Nephron progenitor cell (in vitro differentiated cells): ENCODE results near the gene MINDY4.
A peak's percentile ranks its signal among the peaks of the same experiment; 100 is the strongest.

Experiments
- DNase-seq: peaks from one replicate; pipeline ENCODE4 v3.0.0; 2021
- H3K27ac Mint-ChIP-seq: 2 replicates; pipeline ENCODE4 v1.8.0; 2021; ENCODE audit warnings: mild to moderate bottlenecking, moderate library complexity, mixed read lengths
- H3K27me3 Mint-ChIP-seq: 2 replicates; pipeline ENCODE4 v1.8.0; 2021; ENCODE audit warnings: mild to moderate bottlenecking, low read depth, mixed read lengths; ENCODE audit not compliant: poor library complexity
- H3K36me3 Mint-ChIP-seq: 2 replicates; pipeline ENCODE4 v1.8.0; 2021; ENCODE audit warnings: low read depth, mixed read lengths
- H3K4me1 Mint-ChIP-seq: 2 replicates; pipeline ENCODE4 v1.8.0; 2021; ENCODE audit warnings: mixed read lengths
- H3K4me3 Mint-ChIP-seq: 2 replicates; pipeline ENCODE4 v1.8.0; 2021; ENCODE audit warnings: mild to moderate bottlenecking, moderate library complexity, mixed read lengths
- H3K9me3 Mint-ChIP-seq: 2 replicates; pipeline ENCODE4 v1.8.0; 2021; ENCODE audit warnings: mild to moderate bottlenecking, moderate library complexity, mixed read lengths
- CTCF ChIP-seq: fragments of 200-600 bp; sonication (generic); IDR thresholded peaks from 2 replicates; pipeline ENCODE4 v1.5.0; 2021; ENCODE audit warnings: antibody characterized with exemption

MINDY4 gene

DNA sequence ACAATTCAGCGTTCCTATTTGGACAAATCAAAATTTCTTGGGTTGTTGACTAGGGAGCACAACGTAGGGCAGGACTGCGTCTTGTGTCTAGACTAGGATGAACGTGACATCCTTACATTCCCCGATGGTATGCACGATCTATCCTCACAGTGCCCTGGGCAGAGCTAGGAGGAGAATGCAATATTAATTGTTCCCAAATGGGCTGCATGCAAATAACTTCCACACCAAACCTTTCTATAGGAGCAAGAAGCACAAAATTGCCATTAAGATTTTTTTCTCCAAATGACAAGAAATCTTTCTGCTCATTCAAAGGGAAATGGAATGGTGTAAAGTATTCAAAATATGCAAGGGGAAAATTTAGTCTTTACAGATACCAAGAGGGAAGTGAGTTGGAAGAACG lies 119.0 kb downstream of the MINDY4 start:
- no peak overlapping the region for H3K27ac Mint-ChIP-seq
- H3K4me3 Mint-ChIP-seq, result no peak overlapping the region
- TF ChIP-seq CTCF, result no peak
- DNase-seq, result no peak
- peaks cover 63% of the 10 kb centered on the region for H3K4me1 Mint-ChIP-seq
- peaks cover 3% of the 10 kb centered on the region for H3K27me3 Mint-ChIP-seq
- H3K9me3 Mint-ChIP-seq, result peaks cover 9% of the 10 kb centered on the region
- peaks cover 10% of the 10 kb centered on the region for H3K36me3 Mint-ChIP-seq

DNA sequence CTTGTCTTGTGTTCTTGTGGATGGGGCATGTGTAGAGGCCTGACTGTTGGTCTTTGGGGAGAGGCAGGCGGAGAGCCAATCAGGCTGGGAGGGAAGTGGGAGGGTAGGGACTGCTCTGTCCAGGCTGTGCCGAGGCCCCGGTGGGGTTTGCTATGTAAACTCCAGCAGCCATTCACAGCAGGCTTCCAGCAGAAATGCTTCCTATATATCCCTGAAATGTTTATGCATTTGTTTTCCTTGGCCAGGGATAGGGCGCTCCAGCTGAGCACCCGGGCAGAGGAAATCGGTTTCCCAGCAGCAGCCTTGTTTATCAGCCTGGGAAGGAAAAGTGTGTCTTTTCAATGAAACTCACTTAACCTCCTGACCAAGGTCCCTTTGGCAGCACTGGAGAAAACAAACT lies 122.1 kb downstream of the MINDY4 start:
- Mint-ChIP-seq H3K27me3 (peaks cover 3% of the 10 kb centered on the region), H3K36me3 (peaks cover 10% of the 10 kb centered on the region), H3K4me3 (no peak overlapping the region), H3K9me3 (peaks cover 9% of the 10 kb centered on the region), H3K27ac (no peak overlapping the region), H3K4me1 (peaks cover 63% of the 10 kb centered on the region)
- no peak for DNase-seq
- no peak for TF ChIP-seq CTCF

DNA sequence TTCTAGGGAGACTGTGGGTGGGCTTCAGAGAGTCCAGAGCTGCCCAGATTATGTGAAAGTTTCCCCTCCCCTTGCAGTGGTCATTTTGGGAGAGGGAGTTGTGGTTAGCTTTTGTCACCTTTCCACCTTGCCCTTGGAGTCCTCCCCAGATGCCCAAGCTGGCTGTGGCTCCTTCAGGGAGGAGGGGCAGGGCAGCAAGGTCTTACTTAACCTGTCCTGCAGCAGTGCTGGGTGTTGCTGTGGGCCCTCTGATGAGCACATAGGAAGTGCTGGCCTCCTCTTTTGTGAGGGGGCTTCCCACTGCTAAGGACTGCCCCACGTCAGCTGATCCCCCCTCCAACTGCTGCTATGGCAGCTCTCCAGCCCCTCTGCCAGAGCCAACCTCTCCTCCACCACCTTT lies 122.8 kb downstream of the MINDY4 start:
- Mint-ChIP-seq H3K36me3 (peaks cover 10% of the 10 kb centered on the region), H3K27ac (peak overlapping the region; percentile 7), H3K9me3 (peaks cover 9% of the 10 kb centered on the region), H3K4me1 (peaks cover 56% of the 10 kb centered on the region), H3K4me3 (no peak overlapping the region), H3K27me3 (peaks cover 3% of the 10 kb centered on the region)
- TF ChIP-seq CTCF, result no peak
- no peak for DNase-seq

GRCh38 chr7:30894866-30895605 lies 123.8 kb downstream of the MINDY4 start:
- DNase-seq, result no peak
- TF ChIP-seq CTCF, result no peak
- Mint-ChIP-seq H3K27me3 (peaks cover 3% of the 10 kb centered on the region), H3K27ac (no peak overlapping the region), H3K4me1 (peaks cover 51% of the 10 kb centered on the region), H3K9me3 (peaks cover 9% of the 10 kb centered on the region), H3K36me3 (peaks cover 7% of the 10 kb centered on the region), H3K4me3 (no peak overlapping the region)

GRCh38 chr7:30896036-30896435 lies 124.8 kb downstream of the MINDY4 start:
- no peak for DNase-seq
- H3K4me3 Mint-ChIP-seq, result no peak overlapping the region
- H3K36me3 Mint-ChIP-seq, result no peaks in the 10 kb centered on the region
- H3K4me1 Mint-ChIP-seq, result peaks cover 51% of the 10 kb centered on the region
- no peak overlapping the region for H3K27ac Mint-ChIP-seq
- TF ChIP-seq CTCF, result no peak
- peaks cover 5% of the 10 kb centered on the region for H3K9me3 Mint-ChIP-seq
- H3K27me3 Mint-ChIP-seq, result peaks cover 3% of the 10 kb centered on the region
